ENCODE results near the gene ALG9.

The ALG9 gene

DNA sequence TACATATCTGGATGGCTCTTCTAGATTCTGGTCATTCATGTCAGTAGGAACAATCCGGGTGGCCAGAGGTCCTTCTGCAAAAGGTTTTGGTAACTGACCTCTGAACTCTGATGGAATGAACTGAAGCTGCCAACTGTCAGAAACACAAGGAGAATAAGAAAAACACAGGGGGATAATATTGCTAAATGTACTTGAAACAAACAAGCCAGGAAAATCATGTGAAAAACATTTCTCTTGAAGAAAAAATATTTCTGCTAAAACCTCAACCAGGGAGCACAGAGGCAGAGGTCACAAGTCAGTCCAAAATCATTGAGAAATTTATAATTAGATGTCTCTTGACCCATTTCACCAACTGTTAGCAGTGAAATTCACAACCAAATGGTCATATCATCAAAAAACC is 35.2 kb downstream of the ALG9 start:
- Histone ChIP-seq H3K9ac (no peak overlapping the region), H3K4me3 (IDR thresholded peaks at IDR 0.05; ENCODE audit: insufficient read depth, low read depth, low read length) (no peak overlapping the region), H4K20me1 (ENCODE audit: insufficient read depth) (no peaks in the 10 kb centered on the region), H3K4me2 (peak overlapping the region; percentile 45), H3K79me2 (ENCODE audit: insufficient read depth, low read depth) (no peaks in the 10 kb centered on the region), H3K36me3 (ENCODE audit: insufficient read depth) (no peaks in the 10 kb centered on the region), H3K27me3 (ENCODE audit: insufficient read depth, low read depth) (no peaks in the 10 kb centered on the region), H2AFZ (ENCODE audit: low read depth) (no peak overlapping the region), H3K4me1 (ENCODE audit: low read depth, poor library complexity, severe bottlenecking) (peaks cover 31% of the 10 kb centered on the region), H3K27ac (no peak overlapping the region)
- TF ChIP-seq, protein P1, sequence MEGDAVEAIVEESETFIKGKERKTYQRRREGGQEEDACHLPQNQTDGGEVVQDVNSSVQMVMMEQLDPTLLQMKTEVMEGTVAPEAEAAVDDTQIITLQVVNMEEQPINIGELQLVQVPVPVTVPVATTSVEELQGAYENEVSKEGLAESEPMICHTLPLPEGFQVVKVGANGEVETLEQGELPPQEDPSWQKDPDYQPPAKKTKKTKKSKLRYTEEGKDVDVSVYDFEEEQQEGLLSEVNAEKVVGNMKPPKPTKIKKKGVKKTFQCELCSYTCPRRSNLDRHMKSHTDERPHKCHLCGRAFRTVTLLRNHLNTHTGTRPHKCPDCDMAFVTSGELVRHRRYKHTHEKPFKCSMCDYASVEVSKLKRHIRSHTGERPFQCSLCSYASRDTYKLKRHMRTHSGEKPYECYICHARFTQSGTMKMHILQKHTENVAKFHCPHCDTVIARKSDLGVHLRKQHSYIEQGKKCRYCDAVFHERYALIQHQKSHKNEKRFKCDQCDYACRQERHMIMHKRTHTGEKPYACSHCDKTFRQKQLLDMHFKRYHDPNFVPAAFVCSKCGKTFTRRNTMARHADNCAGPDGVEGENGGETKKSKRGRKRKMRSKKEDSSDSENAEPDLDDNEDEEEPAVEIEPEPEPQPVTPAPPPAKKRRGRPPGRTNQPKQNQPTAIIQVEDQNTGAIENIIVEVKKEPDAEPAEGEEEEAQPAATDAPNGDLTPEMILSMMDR (conservative IDR thresholded peaks at IDR 0.05; ENCODE audit: low read depth, low read length) = no peak

DNA sequence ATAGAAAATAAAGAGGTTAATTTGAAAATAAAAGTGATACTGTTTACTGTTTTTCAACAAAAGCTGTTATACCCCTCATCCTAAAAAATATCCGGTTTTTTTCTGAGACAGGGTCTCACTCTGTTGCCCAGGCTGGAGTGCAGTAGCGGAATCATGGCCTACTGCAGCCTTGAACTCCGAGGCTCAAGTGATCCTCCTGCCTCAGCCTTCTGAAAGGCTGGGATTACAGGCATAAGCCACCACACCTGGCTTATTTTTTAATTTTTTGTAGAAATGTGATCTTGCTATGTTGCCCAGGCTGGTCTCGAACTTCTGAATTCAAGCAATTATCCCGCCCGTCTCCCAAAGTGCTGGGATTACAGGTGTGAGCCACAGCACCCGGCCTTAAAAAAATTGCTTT is 35.7 kb downstream of the ALG9 start:
- Histone ChIP-seq H2AFZ (ENCODE audit: low read depth) (no peak overlapping the region), H3K4me2 (no peak overlapping the region), H3K27ac (no peak overlapping the region), H3K4me3 (IDR thresholded peaks at IDR 0.05; ENCODE audit: insufficient read depth, low read depth, low read length) (no peak overlapping the region), H4K20me1 (ENCODE audit: insufficient read depth) (no peaks in the 10 kb centered on the region), H3K4me1 (ENCODE audit: low read depth, poor library complexity, severe bottlenecking) (peaks cover 27% of the 10 kb centered on the region), H3K36me3 (ENCODE audit: insufficient read depth) (no peaks in the 10 kb centered on the region), H3K27me3 (ENCODE audit: insufficient read depth, low read depth) (no peaks in the 10 kb centered on the region), H3K9ac (no peak overlapping the region), H3K79me2 (ENCODE audit: insufficient read depth, low read depth) (no peaks in the 10 kb centered on the region)
- TF ChIP-seq, protein P1 (conservative IDR thresholded peaks at IDR 0.05; ENCODE audit: low read depth, low read length) = no peak

DNA sequence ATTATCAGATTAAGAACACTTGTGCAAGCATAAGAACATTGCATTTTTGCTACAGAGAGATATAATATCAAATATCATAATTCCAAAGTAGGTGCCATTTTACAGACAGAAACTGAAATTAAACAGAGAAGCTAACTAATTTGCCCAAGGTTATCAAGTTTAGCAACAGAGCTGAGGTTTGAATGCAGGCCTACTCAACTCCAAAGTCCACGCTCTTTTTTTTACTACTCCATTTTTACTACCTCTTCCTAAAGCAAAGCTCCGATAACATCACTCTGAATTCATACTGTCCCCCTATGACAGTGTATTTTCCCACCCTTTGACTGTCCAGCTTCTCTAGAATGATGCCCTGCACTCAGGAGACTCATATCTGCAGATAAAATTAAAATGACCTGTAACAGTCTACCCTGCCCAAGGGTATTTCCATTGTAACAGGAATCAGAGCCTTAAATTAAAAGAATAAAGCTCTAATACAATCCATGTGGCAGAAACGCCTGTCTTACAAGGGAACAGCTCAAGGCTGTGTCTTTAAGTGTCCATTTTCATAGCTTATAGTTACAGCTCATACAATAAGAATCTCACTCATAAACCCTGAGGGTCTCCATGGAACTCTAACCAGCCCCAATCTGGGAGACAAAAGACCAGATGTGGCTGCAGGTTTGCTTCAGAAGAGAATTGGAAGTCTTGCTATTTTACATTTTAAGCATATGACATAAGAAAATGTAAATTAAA is 36.8 kb downstream of the ALG9 start:
- H3K27me3 ChIP-seq (ENCODE audit: insufficient read depth, low read depth) = no peaks in the 10 kb centered on the region
- H3K79me2 ChIP-seq (ENCODE audit: insufficient read depth, low read depth) = no peaks in the 10 kb centered on the region
- no peaks in the 10 kb centered on the region for H4K20me1 ChIP-seq (ENCODE audit: insufficient read depth)
- H2AFZ ChIP-seq (ENCODE audit: low read depth) = no peak overlapping the region
- no peak overlapping the region for H3K9ac ChIP-seq
- H3K4me1 ChIP-seq (ENCODE audit: low read depth, poor library complexity, severe bottlenecking) = peaks cover 21% of the 10 kb centered on the region
- TF ChIP-seq, protein P1 (conservative IDR thresholded peaks at IDR 0.05; ENCODE audit: low read depth, low read length) = no peak
- no peak overlapping the region for H3K27ac ChIP-seq
- no peak overlapping the region for H3K4me2 ChIP-seq
- no peaks in the 10 kb centered on the region for H3K36me3 ChIP-seq (ENCODE audit: insufficient read depth)
- H3K4me3 ChIP-seq (IDR thresholded peaks at IDR 0.05; ENCODE audit: insufficient read depth, low read depth, low read length) = no peak overlapping the region

DNA sequence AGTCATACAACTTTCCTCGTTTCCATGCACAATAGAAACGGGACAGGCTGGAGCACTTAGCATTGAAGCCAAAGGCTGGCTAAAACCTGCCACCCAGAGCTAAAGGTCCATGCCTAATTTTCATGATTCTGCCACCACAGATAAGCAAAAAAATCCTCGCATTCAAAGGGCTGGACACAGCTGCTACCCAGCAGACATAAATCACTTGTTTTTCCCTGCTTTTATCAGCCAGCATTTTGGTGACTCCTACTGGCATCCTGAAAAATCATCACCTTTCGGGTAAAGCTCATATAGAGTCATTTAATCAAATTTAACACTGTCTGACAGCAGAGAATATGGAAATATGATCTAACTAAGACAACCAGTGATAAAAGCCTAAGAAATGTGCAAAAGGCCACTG is 37.9 kb downstream of the ALG9 start:
- Histone ChIP-seq H3K27ac (no peak overlapping the region), H2AFZ (ENCODE audit: low read depth) (no peak overlapping the region), H3K4me2 (no peak overlapping the region), H3K79me2 (ENCODE audit: insufficient read depth, low read depth) (no peaks in the 10 kb centered on the region), H3K4me1 (ENCODE audit: low read depth, poor library complexity, severe bottlenecking) (peaks cover 29% of the 10 kb centered on the region), H3K4me3 (IDR thresholded peaks at IDR 0.05; ENCODE audit: insufficient read depth, low read depth, low read length) (no peak overlapping the region), H3K27me3 (ENCODE audit: insufficient read depth, low read depth) (no peaks in the 10 kb centered on the region), H3K9ac (no peak overlapping the region), H3K36me3 (ENCODE audit: insufficient read depth) (no peaks in the 10 kb centered on the region), H4K20me1 (ENCODE audit: insufficient read depth) (no peaks in the 10 kb centered on the region)
- TF ChIP-seq, protein P1 (conservative IDR thresholded peaks at IDR 0.05; ENCODE audit: low read depth, low read length) = no peak
